Measurements from ENCODE around the gene TNNT2.

Gene TNNT2

DNA sequence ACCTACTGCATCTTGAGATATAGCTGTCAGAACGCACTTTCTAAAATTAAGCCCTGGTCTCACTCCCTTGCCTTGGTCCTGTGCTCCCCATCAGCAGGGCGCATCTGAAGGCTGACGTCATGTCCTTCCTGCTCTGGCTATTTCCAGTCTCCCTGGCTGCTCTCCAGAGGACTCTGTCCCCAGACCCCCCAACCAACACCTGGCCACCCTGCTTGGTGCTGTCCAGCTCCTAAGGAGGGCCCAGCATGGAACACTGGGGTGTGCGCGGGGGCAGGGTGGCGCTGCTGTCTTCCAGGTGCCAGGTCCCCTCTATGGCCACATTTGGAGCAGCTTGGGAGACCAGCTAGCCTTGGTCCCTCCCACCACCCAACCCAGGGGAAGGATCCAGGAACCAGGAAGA, 8.3 kb downstream of the TNNT2 start:
- ChIA-PET CTCF (no interaction called here), POLR2A (no interaction called here)
- TF ChIP-seq SP1 (IDR thresholded peaks at IDR 0.05) (no peak), BHLHE40 (IDR thresholded peaks at IDR 0.05; ENCODE audit: borderline replicate concordance) (no peak), HDGF (IDR thresholded peaks at IDR 0.05; ENCODE audit: borderline replicate concordance) (no peak), TARDBP (IDR thresholded peaks at IDR 0.05) (no peak)
- no peak for DNase-seq (ENCODE audit: extremely low spot score)

DNA sequence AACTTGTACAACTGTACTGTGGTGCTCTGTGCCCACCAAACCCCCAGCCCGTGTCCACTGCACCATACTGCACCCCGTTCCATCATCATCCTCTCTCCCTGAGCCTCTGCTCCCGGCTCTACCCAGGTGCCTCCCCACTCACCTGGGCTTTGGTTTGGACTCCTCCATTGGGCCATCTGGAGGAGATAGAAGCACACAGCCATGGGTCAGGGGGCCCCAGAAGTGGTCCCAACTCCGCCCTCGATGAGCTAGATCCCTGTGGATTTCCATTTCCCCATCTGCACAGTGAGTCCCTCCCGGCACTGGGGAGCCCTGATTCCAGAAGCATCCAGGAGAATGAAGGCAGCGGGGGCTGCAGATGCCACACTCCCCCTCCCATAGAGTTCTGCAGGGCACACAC, 10.8 kb downstream of the TNNT2 start:
- ChIA-PET CTCF (no interaction called here), POLR2A (no interaction called here)
- TF ChIP-seq BHLHE40 (IDR thresholded peaks at IDR 0.05; ENCODE audit: borderline replicate concordance): no peak
- no peak for TF ChIP-seq CTBP1 (IDR thresholded peaks at IDR 0.05; ENCODE audit: borderline replicate concordance)
- no peak for TF ChIP-seq ARNT (IDR thresholded peaks at IDR 0.05)
- no peak for TF ChIP-seq LEF1 (IDR thresholded peaks at IDR 0.05; ENCODE audit: borderline replicate concordance)
- TF ChIP-seq HDGF (IDR thresholded peaks at IDR 0.05; ENCODE audit: borderline replicate concordance): no peak
- no peak for TF ChIP-seq FOXA1 (IDR thresholded peaks at IDR 0.05)
- no peak for TF ChIP-seq FOXK2 (IDR thresholded peaks at IDR 0.05)
- TF ChIP-seq, protein P1, sequence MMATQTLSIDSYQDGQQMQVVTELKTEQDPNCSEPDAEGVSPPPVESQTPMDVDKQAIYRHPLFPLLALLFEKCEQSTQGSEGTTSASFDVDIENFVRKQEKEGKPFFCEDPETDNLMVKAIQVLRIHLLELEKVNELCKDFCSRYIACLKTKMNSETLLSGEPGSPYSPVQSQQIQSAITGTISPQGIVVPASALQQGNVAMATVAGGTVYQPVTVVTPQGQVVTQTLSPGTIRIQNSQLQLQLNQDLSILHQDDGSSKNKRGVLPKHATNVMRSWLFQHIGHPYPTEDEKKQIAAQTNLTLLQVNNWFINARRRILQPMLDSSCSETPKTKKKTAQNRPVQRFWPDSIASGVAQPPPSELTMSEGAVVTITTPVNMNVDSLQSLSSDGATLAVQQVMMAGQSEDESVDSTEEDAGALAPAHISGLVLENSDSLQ (IDR thresholded peaks at IDR 0.05): no peak
- TF ChIP-seq NFRKB (IDR thresholded peaks at IDR 0.05): no peak
- no peak for TF ChIP-seq ELF4 (IDR thresholded peaks at IDR 0.05)
- no peak for TF ChIP-seq ZNF384 (IDR thresholded peaks at IDR 0.05)
- no peak for TF ChIP-seq TARDBP (IDR thresholded peaks at IDR 0.05)
- TF ChIP-seq FOXM1 (IDR thresholded peaks at IDR 0.05; ENCODE audit: borderline replicate concordance): no peak
- TF ChIP-seq L3MBTL2 (conservative IDR thresholded peaks at IDR 0.05): no peak
- no peak for TF ChIP-seq SP1 (IDR thresholded peaks at IDR 0.05)
- no peak for TF ChIP-seq SUZ12 (IDR thresholded peaks at IDR 0.05)

DNA sequence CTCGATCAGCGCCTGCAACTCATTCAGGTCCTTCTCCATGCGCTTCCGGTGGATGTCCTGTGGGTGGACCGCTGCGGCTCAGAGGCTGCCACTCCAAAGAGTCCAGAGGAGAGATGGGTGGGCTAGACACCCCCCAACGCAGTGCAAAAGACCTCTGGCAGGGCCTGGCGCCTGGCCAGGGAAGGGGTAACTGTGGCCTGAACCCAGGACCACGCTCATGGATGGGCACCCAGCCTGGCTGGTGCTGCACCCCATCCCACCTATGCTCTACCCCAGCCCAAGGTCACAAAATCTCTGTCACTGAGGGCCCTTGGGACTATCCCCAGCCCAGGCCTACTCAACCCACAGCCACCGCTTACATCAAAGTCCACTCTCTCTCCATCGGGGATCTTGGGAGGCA, 12.2 kb downstream of the TNNT2 start:
- CTCF ChIA-PET: interaction anchor here (0.6 kb wide), 1 partner anchor 110 kb away, joined by 3 read pairs; no protein-coding TSS in a partner anchor
- TF ChIP-seq, protein P1 (IDR thresholded peaks at IDR 0.05): no peak
- TF ChIP-seq ELF4 (IDR thresholded peaks at IDR 0.05): no peak
- TF ChIP-seq HDGF (IDR thresholded peaks at IDR 0.05; ENCODE audit: borderline replicate concordance): no peak
- TF ChIP-seq FOXM1 (IDR thresholded peaks at IDR 0.05; ENCODE audit: borderline replicate concordance): no peak
- no peak for TF ChIP-seq SP1 (IDR thresholded peaks at IDR 0.05)
- no peak for TF ChIP-seq ZNF384 (IDR thresholded peaks at IDR 0.05)

More for the DNA sequence above, 10.8 kb downstream of the TNNT2 start:
- DNase-seq (ENCODE audit: extremely low spot score): no peak

DNA sequence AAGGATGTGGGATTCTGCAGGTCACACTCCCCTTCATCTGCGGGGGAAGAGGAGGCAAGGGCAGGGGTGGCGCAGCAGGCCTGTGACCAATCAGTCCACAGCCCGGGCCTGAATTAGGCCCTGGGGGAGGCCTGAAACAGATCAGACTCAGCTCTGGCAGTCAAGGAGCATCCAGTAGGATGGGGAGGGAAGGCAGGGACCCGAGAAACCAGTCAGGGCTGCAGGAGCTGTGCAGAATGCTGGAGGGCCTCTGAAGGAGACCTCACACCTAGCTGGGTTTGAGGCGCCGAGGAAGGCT, 12.7 kb downstream of the TNNT2 start:
- ChIA-PET CTCF (interaction anchor here (0.6 kb wide), 1 partner anchor 110 kb away, joined by 3 read pairs; no protein-coding TSS in a partner anchor), POLR2A (no interaction called here)
- no peak for DNase-seq (ENCODE audit: extremely low spot score)
- no peak for TF ChIP-seq SUZ12 (IDR thresholded peaks at IDR 0.05)
- TF ChIP-seq FOXK2 (IDR thresholded peaks at IDR 0.05): no peak
- no peak for TF ChIP-seq ZNF384 (IDR thresholded peaks at IDR 0.05)
- no peak for TF ChIP-seq HDGF (IDR thresholded peaks at IDR 0.05; ENCODE audit: borderline replicate concordance)
- TF ChIP-seq TARDBP (IDR thresholded peaks at IDR 0.05): no peak
- no peak for TF ChIP-seq SP1 (IDR thresholded peaks at IDR 0.05)
- TF ChIP-seq BHLHE40 (IDR thresholded peaks at IDR 0.05; ENCODE audit: borderline replicate concordance): no peak
- TF ChIP-seq FOXA1 (IDR thresholded peaks at IDR 0.05): no peak
- TF ChIP-seq FOXM1 (IDR thresholded peaks at IDR 0.05; ENCODE audit: borderline replicate concordance): no peak
- TF ChIP-seq ELF4 (IDR thresholded peaks at IDR 0.05): no peak
- TF ChIP-seq LEF1 (IDR thresholded peaks at IDR 0.05; ENCODE audit: borderline replicate concordance): no peak
- TF ChIP-seq NFRKB (IDR thresholded peaks at IDR 0.05): no peak
- no peak for TF ChIP-seq ARNT (IDR thresholded peaks at IDR 0.05)

More for the DNA sequence above, 12.2 kb downstream of the TNNT2 start:
- DNase-seq (ENCODE audit: extremely low spot score): no peak
- POLR2A ChIA-PET: no interaction called here

DNA sequence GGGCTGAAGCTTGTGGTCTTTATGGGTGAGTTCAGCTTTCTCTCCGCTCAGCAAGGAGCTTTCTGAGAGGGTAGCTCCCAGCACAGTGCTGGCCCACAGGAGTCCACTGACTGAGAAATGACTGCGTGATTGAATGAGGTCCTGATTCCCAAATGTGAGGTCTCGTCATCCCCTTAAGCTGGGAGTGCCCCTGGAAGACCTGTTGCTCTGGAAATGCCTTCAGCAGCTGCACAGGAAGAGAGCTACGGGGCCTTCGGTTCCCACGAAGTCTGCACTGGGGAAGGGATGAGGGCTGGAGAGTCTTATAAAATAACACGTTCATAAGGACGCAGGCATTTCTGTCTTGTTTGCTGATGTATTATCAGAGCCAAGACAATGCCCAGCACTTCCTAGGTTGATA, 14.0 kb downstream of the TNNT2 start:
- CTCF ChIA-PET: interaction anchor here (0.9 to 3.9 kb wide), 2 partner anchors 9 to 109 kb away, joined by 3 to 24 read pairs; no protein-coding TSS in a partner anchor
- TF ChIP-seq FOXA1 (IDR thresholded peaks at IDR 0.05) (no peak), BHLHE40 (IDR thresholded peaks at IDR 0.05; ENCODE audit: borderline replicate concordance) (no peak), SUZ12 (IDR thresholded peaks at IDR 0.05) (no peak), NFRKB (IDR thresholded peaks at IDR 0.05) (no peak)
- TF ChIP-seq, protein P1 (IDR thresholded peaks at IDR 0.05): no peak
- DNase-seq (ENCODE audit: extremely low spot score): no peak
- POLR2A ChIA-PET: no interaction called here

DNA sequence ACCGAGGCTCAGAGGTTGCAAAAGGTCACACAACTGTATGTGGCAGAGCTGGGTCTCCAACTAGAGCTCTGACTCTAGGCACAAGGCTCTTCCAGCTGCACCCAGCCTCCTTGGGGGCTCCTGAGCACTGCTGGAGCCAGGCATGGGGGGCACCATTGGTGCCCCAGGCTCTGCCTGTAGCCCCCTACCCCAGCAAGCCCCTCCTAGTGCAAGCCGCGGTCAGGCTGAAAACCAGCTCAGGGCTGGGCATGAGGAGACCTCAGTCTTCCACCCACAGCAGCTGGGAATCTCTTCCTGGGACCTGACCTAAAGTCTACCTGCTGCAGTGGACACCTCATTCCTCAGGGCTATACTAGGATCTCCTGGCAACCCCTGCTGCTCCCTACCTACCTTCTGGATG, 14.6 kb downstream of the TNNT2 start:
- CTCF ChIA-PET: interaction anchor here (0.5 to 3.9 kb wide), 4 partner anchors 9 to 356 kb away, joined by 3 to 24 read pairs (median 4); no protein-coding TSS in a partner anchor
- no peak for DNase-seq (ENCODE audit: extremely low spot score)
- TF ChIP-seq NFRKB (IDR thresholded peaks at IDR 0.05): no peak
- TF ChIP-seq L3MBTL2 (conservative IDR thresholded peaks at IDR 0.05): no peak
- TF ChIP-seq ARNT (IDR thresholded peaks at IDR 0.05): no peak
- no peak for TF ChIP-seq SUZ12 (IDR thresholded peaks at IDR 0.05)
- TF ChIP-seq FOXA1 (IDR thresholded peaks at IDR 0.05): no peak
- POLR2A ChIA-PET: no interaction called here

Data from HEK293T (cell line).